Activated T-cell treated with anti-CD3 and anti-CD28 coated beads, Interleukin-2, amount 50 U/mL, for 4 hours (primary cell): Measurements from ENCODE around the gene RPS6KL1. TPM values are rescaled to one million over a fixed set of nuclear protein-coding genes. Genes with fewer than 3 reads are reported as not detected.
"Not testable (repeated sequence)": the region's sequence is repeated elsewhere in the genome, so short reads cannot be mapped to it uniquely, and the experiment has no call there.

ENCODE experiments used
- ATAC-seq, 2 donors: fragments of 200-7000 bp; cut with Tn5 transposase; one replicate each; pipeline ENCODE4 v1.10.0; 2021
- DNase-seq: peaks from one replicate; pipeline ENCODE4 v3.0.0-alpha.2; 2020
- H3K27me3 Mint-ChIP-seq: one replicate; pipeline ENCODE4 v1.8.0; 2021; ENCODE audit warnings: low read depth, mixed read lengths
- H3K36me3 Mint-ChIP-seq: one replicate; pipeline ENCODE4 v1.8.0; 2022; ENCODE audit warnings: mixed read lengths; ENCODE audit not compliant: insufficient read depth
- H3K4me1 Mint-ChIP-seq: one replicate; pipeline ENCODE4 v1.8.0; 2021; ENCODE audit warnings: low read depth, mixed read lengths
- H3K4me3 Mint-ChIP-seq: one replicate; pipeline ENCODE4 v1.8.0; 2021; ENCODE audit warnings: mild to moderate bottlenecking, moderate library complexity, mixed read lengths
- H3K9me3 Mint-ChIP-seq: one replicate; pipeline ENCODE4 v1.8.0; 2021; ENCODE audit warnings: mixed read lengths
- total RNA-seq, 3 donors: library from RNA; stranded (reverse); gene quantifications; one replicate each; pipeline ENCODE4 v1.2.1, GENCODE V29; 2021

The RPS6KL1 gene
- total RNA-seq, 3 donors from 2014 or later, result 13.2 to 20.7 (median 17.3) TPM

- Mint-ChIP-seq H3K9me3 (peaks cover 6% of the 10 kb centered on the region), H3K27me3 (peaks cover 5% of the 10 kb centered on the region), H3K36me3 (no peaks in the 10 kb centered on the region), H3K4me3 (no peak overlapping the region), H3K4me1 (peaks cover 21% of the 10 kb centered on the region)
- ATAC-seq (no peak), DNase-seq (no peak)
Observed at GRCh38 chr14:74934476-74935359, 11.7 kb upstream of the RPS6KL1 start.

GRCh38 chr14:74934041-74934440, 11.0 kb upstream of the RPS6KL1 start:
- Mint-ChIP-seq H3K36me3 (no peaks in the 10 kb centered on the region), H3K9me3 (peaks cover 6% of the 10 kb centered on the region), H3K4me1 (peaks cover 22% of the 10 kb centered on the region), H3K27me3 (peaks cover 5% of the 10 kb centered on the region), H3K4me3 (no peak overlapping the region)
- no peak for DNase-seq
- ATAC-seq, result no peak

GRCh38 chr14:74932936-74933335, 9.9 kb upstream of the RPS6KL1 start:
- ATAC-seq, H3K4me3 Mint-ChIP-seq, DNase-seq, H3K36me3 Mint-ChIP-seq, H3K9me3 Mint-ChIP-seq, H3K27me3 Mint-ChIP-seq: not testable (repeated sequence)
- peaks cover 17% of the 10 kb centered on the region for H3K4me1 Mint-ChIP-seq

GRCh38 chr14:74932401-74932901, 9.4 kb upstream of the RPS6KL1 start:
- peaks cover 15% of the 10 kb centered on the region for H3K4me1 Mint-ChIP-seq
- ATAC-seq (peak in 1 of 2 donors; percentile 28), DNase-seq (no peak)
- H3K27me3 Mint-ChIP-seq, result peaks cover 5% of the 10 kb centered on the region
- H3K36me3 Mint-ChIP-seq, result no peaks in the 10 kb centered on the region
- no peaks in the 10 kb centered on the region for H3K9me3 Mint-ChIP-seq
- H3K4me3 Mint-ChIP-seq, result no peak overlapping the region

- H3K36me3 Mint-ChIP-seq, H3K4me1 Mint-ChIP-seq, DNase-seq, ATAC-seq, H3K4me3 Mint-ChIP-seq, H3K27me3 Mint-ChIP-seq, H3K9me3 Mint-ChIP-seq: not testable (repeated sequence)
Observed at GRCh38 chr14:74931744-74932143, 8.7 kb upstream of the RPS6KL1 start.

- Mint-ChIP-seq H3K27me3 (peaks cover 8% of the 10 kb centered on the region), H3K9me3 (no peaks in the 10 kb centered on the region), H3K4me3 (no peak overlapping the region), H3K4me1 (peaks cover 7% of the 10 kb centered on the region), H3K36me3 (no peaks in the 10 kb centered on the region)
- no peak for ATAC-seq
- DNase-seq, result no peak
Observed at GRCh38 chr14:74929242-74929641, 6.2 kb upstream of the RPS6KL1 start.

GRCh38 chr14:74927225-74927624, 4.2 kb upstream of the RPS6KL1 start:
- ATAC-seq, result no peak
- Mint-ChIP-seq H3K4me1 (peaks cover 7% of the 10 kb centered on the region), H3K4me3 (no peak overlapping the region), H3K36me3 (no peaks in the 10 kb centered on the region), H3K9me3 (no peaks in the 10 kb centered on the region), H3K27me3 (peaks cover 7% of the 10 kb centered on the region)
- DNase-seq, result no peak

GRCh38 chr14:74924061-74924460, 1.0 kb upstream of the RPS6KL1 start:
- ATAC-seq (no peak), DNase-seq (no peak)
- peaks cover 6% of the 10 kb centered on the region for H3K4me1 Mint-ChIP-seq
- H3K36me3 Mint-ChIP-seq, result no peaks in the 10 kb centered on the region
- H3K27me3 Mint-ChIP-seq, result peaks cover 6% of the 10 kb centered on the region
- peak overlapping the region; percentile 25 for H3K4me3 Mint-ChIP-seq
- no peaks in the 10 kb centered on the region for H3K9me3 Mint-ChIP-seq

GRCh38 chr14:74921987-74922751, 891 bp downstream of the RPS6KL1 start:
- Mint-ChIP-seq H3K36me3 (no peaks in the 10 kb centered on the region), H3K4me3 (peak overlapping the region; percentile 78), H3K27me3 (peaks cover 6% of the 10 kb centered on the region), H3K9me3 (no peaks in the 10 kb centered on the region), H3K4me1 (peaks cover 6% of the 10 kb centered on the region)
- DNase-seq, result no peak
- no peak for ATAC-seq

GRCh38 chr14:74921053-74921620, 1.9 kb downstream of the RPS6KL1 start:
- ATAC-seq (no peak), DNase-seq (no peak)

GRCh38 chr14:74920281-74920680, 2.8 kb downstream of the RPS6KL1 start:
- H3K36me3 Mint-ChIP-seq, result no peaks in the 10 kb centered on the region
- H3K9me3 Mint-ChIP-seq, result no peaks in the 10 kb centered on the region
- H3K27me3 Mint-ChIP-seq, result peaks cover 4% of the 10 kb centered on the region
- no peak for DNase-seq
- peaks cover 6% of the 10 kb centered on the region for H3K4me1 Mint-ChIP-seq
- no peak overlapping the region for H3K4me3 Mint-ChIP-seq
- no peak for ATAC-seq

More at GRCh38 chr14:74921053-74921620, 1.9 kb downstream of the RPS6KL1 start:
- H3K27me3 Mint-ChIP-seq, result peaks cover 4% of the 10 kb centered on the region
- no peak overlapping the region for H3K4me3 Mint-ChIP-seq
- no peaks in the 10 kb centered on the region for H3K36me3 Mint-ChIP-seq
- peaks cover 6% of the 10 kb centered on the region for H3K4me1 Mint-ChIP-seq
- H3K9me3 Mint-ChIP-seq, result no peaks in the 10 kb centered on the region

GRCh38 chr14:74919421-74920165, 3.5 kb downstream of the RPS6KL1 start:
- no peak for ATAC-seq
- no peaks in the 10 kb centered on the region for H3K36me3 Mint-ChIP-seq

GRCh38 chr14:74918380-74918779, 4.7 kb downstream of the RPS6KL1 start:
- peaks cover 2% of the 10 kb centered on the region for H3K4me1 Mint-ChIP-seq
- DNase-seq (no peak), ATAC-seq (no peak)
- H3K36me3 Mint-ChIP-seq, result no peaks in the 10 kb centered on the region
- no peaks in the 10 kb centered on the region for H3K9me3 Mint-ChIP-seq
- no peak overlapping the region for H3K4me3 Mint-ChIP-seq
- H3K27me3 Mint-ChIP-seq, result no peaks in the 10 kb centered on the region

More at GRCh38 chr14:74919421-74920165, 3.5 kb downstream of the RPS6KL1 start:
- Mint-ChIP-seq H3K4me1 (peaks cover 6% of the 10 kb centered on the region), H3K4me3 (no peak overlapping the region), H3K27me3 (peaks cover 4% of the 10 kb centered on the region), H3K9me3 (no peaks in the 10 kb centered on the region)
- no peak for DNase-seq

- ATAC-seq (no peak), DNase-seq (no peak)
- Mint-ChIP-seq H3K36me3 (no peaks in the 10 kb centered on the region), H3K9me3 (no peaks in the 10 kb centered on the region), H3K4me3 (no peak overlapping the region), H3K4me1 (peaks cover 2% of the 10 kb centered on the region), H3K27me3 (no peaks in the 10 kb centered on the region)
Observed at GRCh38 chr14:74917646-74918081, 5.4 kb downstream of the RPS6KL1 start.
